ENCODE measurements around the gene GCDH. TPM values are rescaled to one million over a fixed set of nuclear protein-coding genes. Genes with fewer than 3 reads are reported as not detected.

GCDH gene
- total and polyA plus RNA-seq, 2 of the 8 experiments (the other 6 are each of a cell fraction or from before 2014, with no cell fraction given), result 67.3 to 89.4 TPM

GRCh38 chr19:12856653-12857052 is 34.3 kb upstream of the GCDH start:
- Histone ChIP-seq H2BK15ac (ENCODE audit: low read length) (no peak overlapping the region), H4K8ac (ENCODE audit: extremely low read depth, insufficient read depth, low read length) (no peak overlapping the region), H3K4me2 (ENCODE audit: insufficient read depth in 1 of 2, low read depth in 2 of 2, low read length in 2 of 2) (no peak overlapping the region), H3K27me3 (replicated peaks in 1 of 4; ENCODE audit: control insufficient read depth in 3 of 4, extremely low read depth in 1 of 4, insufficient read depth in 3 of 4, low read length in 3 of 4) (no peaks in the 10 kb centered on the region), H2BK12ac (ENCODE audit: low read depth, low read length) (no peak overlapping the region), H2BK120ac (replicated peaks; ENCODE audit: low read depth, low read length) (no peak overlapping the region), H2AFZ (ENCODE audit: low read length) (no peak overlapping the region), H4K5ac (ENCODE audit: insufficient read length, low read depth, low read length) (no peak overlapping the region), H3K36me3 (ENCODE audit: control insufficient read depth in 2 of 4, insufficient read depth in 4 of 4, low read length in 3 of 4) (peaks cover 0 to 14% (median 7%) of the 10 kb centered on the region in 4 experiments; a peak in 4 of 8 replicates), H2AK5ac (ENCODE audit: low read depth, low read length) (no peak overlapping the region), H3K79me1 (ENCODE audit: low read depth, low read length) (no peaks in the 10 kb centered on the region), H2BK5ac (ENCODE audit: low read depth, low read length) (no peak overlapping the region), H3K4me3 (ENCODE audit: extremely low read depth in 1 of 4, insufficient read depth in 2 of 4, low read depth in 3 of 4, low read length in 4 of 4) (no peak overlapping the region), H3K56ac (replicated peaks; ENCODE audit: insufficient read length, low read depth, low read length) (no peak overlapping the region), H3K9me3 (ENCODE audit: insufficient read depth in 2 of 2, low read depth in 1 of 2, low read length in 1 of 2) (no peaks in the 10 kb centered on the region), H3K14ac (ENCODE audit: insufficient read length) (no peak overlapping the region), H4K91ac (replicated peaks; ENCODE audit: insufficient read length, low read length) (no peak overlapping the region), H3K9ac (replicated peaks in 1 of 4; ENCODE audit: extremely low read depth in 1 of 4, low read depth in 3 of 4, low read length in 3 of 4) (peak overlapping the region in 1 of 4 experiments; percentile 38; a peak in 1 of 7 replicates), H2BK20ac (ENCODE audit: low read length) (no peak overlapping the region), H3K79me2 (ENCODE audit: control insufficient read depth in 1 of 2, insufficient read depth in 2 of 2, low read length in 2 of 2) (no peaks in the 10 kb centered on the region), H3K23me2 (ENCODE audit: low read depth, low read length) (no peaks in the 10 kb centered on the region), H3K27ac (ENCODE audit: low read depth, low read length) (no peak overlapping the region), H3K4me1 (replicated peaks in 1 of 4; ENCODE audit: control insufficient read depth in 3 of 4, insufficient read depth in 4 of 4, low read length in 3 of 4) (no peaks in the 10 kb centered on the region), H3K23ac (ENCODE audit: insufficient read length) (no peak overlapping the region), H4K20me1 (replicated peaks in 1 of 2; ENCODE audit: control insufficient read depth in 1 of 2, insufficient read depth in 2 of 2, low read length in 2 of 2) (peaks cover 0 to 1% of the 10 kb centered on the region in 2 experiments), H3K4ac (replicated peaks; ENCODE audit: insufficient read length, low read depth, low read length) (no peak overlapping the region), H3K18ac (ENCODE audit: extremely low read depth, low read length) (no peak overlapping the region)
- FAIRE-seq (no peak), DNase-seq (ENCODE audit: low read depth in 1 of 2, low spot score in 2 of 2) (no peak)
- ChIA-PET POLR2A (ENCODE audit: partially characterized antibody) (no interaction called here), CTCF (ENCODE audit: partially characterized antibody) (interaction anchor here (1.4 kb wide), 1 partner anchor 9 kb away, joined by 3 read pairs; no protein-coding TSS in a partner anchor)
- TF ChIP-seq ASH2L (IDR thresholded peaks at IDR 0.05; ENCODE audit: low read length) (no peak), NANOG (IDR thresholded peaks at IDR 0.05; ENCODE audit: insufficient read depth, low read depth, low read length, poor library complexity, severe bottlenecking) (no peak), GABPA (IDR thresholded peaks at IDR 0.05; ENCODE audit: borderline replicate concordance, insufficient read depth, low read length) (no peak)
- WGBS, 2 experiments (ENCODE audit: extremely low coverage in 1 of 2, insufficient coverage in 1 of 2, insufficient read length in 1 of 2, insufficient replicate concordance in 2 of 2, low coverage in 1 of 2, low lambda C conversion rate in 2 of 2, missing lambda C conversion rate in 1 of 2), result 88% methylated on average over 1 of the region's 1 CpG; no CpG with 5 or more reads in 1 of the 2 experiments
